Stimulated activated CD8-positive, alpha-beta memory T cell treated with anti-CD3 and anti-CD28 coated beads, Interleukin-2, amount 100 ng/mL, for 1 hour (primary cell): ENCODE data around the gene ARHGAP9.
"Not testable (repeated sequence)": the region's sequence is repeated elsewhere in the genome, so short reads cannot be mapped to it uniquely, and the experiment has no call there.

Source experiments
- DNase-seq, 2 donors: peaks; one replicate each; pipeline ENCODE4 v3.0.0-alpha.2; 2020; ENCODE audit warnings: low read depth in 2 of 2

Gene ARHGAP9

GRCh38 chr12:57456737-57457490, 22.8 kb downstream of the ARHGAP9 start:
- no peak for DNase-seq

DNA sequence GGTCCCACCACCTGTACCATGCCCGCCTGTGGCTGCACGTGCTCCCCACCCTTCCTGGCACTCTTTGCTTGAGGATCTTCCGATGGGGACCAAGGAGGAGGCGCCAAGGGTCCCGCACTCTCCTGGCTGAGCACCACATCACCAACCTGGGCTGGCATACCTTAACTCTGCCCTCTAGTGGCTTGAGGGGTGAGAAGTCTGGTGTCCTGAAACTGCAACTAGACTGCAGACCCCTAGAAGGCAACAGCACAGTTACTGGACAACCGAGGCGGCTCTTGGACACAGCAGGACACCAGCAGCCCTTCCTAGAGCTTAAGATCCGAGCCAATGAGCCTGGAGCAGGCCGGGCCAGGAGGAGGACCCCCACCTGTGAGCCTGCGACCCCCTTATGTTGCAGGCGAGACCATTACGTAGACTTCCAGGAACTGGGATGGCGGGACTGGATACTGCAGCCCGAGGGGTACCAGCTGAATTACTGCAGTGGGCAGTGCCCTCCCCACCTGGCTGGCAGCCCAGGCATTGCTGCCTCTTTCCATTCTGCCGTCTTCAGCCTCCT, 23.4 kb downstream of the ARHGAP9 start:
- DNase-seq = no peak

- DNase-seq = no peak
Measured at GRCh38 chr12:57455374-57456144, 24.1 kb downstream of the ARHGAP9 start.

GRCh38 chr12:57454566-57455373, 24.9 kb downstream of the ARHGAP9 start, which contains the start of gene INHBE:
Gene INHBE (plus strand): TSS chr12:57455307. CDS start chr12:57455537, 230 bp downstream.
- DNase-seq = no peak

DNA sequence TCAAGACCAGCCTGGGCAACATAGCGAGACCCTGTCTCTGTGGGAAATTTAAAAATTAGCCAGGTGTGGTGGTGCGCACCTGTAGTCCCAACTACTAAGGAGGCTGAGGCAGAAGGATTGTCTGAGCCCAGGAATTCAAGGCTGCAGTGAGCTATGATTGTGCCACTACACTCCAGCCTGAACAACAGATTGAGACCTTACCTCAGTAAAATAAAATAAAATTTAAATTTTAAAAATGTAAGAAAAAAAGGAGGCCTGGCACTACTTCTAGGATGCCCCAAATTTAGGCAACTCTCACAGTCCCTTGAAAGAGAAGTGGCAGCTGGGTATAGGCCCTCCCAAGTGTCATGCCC, 25.5 kb downstream of the ARHGAP9 start:
- no peak for DNase-seq

- DNase-seq = no peak
Measured at GRCh38 chr12:57452937-57453509, 26.6 kb downstream of the ARHGAP9 start.

- DNase-seq = no peak
Measured at GRCh38 chr12:57452181-57452936, 27.3 kb downstream of the ARHGAP9 start.

DNA sequence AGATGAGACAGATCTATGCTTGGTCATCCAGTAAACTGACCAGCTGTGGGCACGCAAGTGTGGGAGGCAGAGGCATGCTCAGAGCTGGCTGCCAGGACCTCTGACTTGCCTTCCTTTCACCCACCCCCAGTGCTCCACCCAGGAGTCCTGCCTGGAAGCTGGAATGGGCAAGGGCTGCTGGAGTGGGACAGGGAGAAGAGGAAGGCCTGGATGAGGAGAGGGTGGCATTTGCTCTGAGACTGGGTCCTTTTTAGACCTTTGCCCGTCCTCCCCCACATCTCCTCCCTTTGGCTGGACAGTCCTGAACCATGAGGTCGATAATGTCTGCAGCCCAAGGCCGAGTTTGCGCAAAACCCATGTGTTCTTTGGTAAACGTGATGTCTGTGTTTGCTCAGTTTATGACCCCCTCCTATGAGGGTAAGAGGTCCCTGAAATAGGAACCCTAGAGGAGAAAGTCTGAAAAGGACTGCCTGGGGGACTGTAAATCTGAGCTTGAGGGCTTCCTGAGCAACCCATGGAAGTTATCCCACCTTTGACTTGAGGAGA, 28.4 kb downstream of the ARHGAP9 start:
- no peak for DNase-seq

GRCh38 chr12:57450057-57450456, 29.6 kb downstream of the ARHGAP9 start:
- DNase-seq = no peak

DNA sequence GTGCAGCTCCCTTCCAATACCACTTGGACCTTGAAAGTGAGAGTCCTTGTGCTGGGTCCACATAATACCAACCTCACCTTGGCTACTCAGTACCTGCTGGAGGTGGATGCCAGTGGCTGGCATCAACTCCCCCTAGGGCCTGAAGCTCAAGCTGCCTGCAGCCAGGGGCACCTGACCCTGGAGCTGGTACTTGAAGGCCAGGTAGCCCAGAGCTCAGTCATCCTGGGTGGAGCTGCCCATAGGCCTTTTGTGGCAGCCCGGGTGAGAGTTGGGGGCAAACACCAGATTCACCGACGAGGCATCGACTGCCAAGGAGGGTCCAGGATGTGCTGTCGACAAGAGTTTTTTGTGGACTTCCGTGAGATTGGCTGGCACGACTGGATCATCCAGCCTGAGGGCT, 30.3 kb downstream of the ARHGAP9 start:
- no peak for DNase-seq

DNA sequence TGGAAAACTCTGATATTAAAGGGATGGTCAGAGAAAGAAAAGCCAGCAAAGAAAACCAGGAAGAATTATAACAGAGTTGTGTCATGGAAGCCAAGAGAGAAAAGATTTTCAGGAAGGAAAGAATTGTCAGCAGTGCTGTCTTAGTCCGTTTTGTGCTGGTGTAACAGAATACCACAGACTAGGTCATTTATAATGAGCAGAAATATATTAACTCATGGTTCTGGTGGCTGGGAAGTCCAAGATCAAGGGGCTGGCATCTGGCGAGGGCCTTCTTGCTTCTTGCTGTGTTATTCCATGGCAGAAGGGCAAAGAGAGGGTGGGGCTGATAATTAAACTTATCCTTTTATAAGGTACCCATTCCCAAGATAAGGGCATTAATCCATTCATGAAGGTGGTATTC, 31.0 kb downstream of the ARHGAP9 start:
- no peak for DNase-seq

- no peak for DNase-seq
Measured at GRCh38 chr12:57446292-57446960, 33.2 kb downstream of the ARHGAP9 start.

DNA sequence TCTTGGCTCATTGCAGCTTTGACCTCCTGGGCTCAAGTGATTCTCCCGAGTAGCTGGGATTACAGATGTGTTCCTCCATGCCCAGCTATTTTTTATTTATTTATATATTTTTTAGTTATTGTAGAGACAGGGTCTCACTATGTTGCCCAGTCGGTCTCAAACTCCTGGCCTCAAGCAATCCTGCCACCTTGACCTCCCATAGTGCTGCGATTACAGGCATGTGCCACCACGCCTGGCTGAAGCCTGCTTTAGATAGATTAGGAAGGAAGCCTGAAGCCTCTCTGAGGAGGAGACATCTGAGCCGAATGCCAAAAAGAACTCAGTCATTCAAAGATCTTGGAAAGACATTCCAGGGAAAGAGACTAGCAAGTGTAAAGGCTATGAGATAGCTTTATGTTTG, 34.9 kb downstream of the ARHGAP9 start:
- DNase-seq = no peak

GRCh38 chr12:57444337-57444736, 35.3 kb downstream of the ARHGAP9 start:
- not testable (repeated sequence) for DNase-seq

DNA sequence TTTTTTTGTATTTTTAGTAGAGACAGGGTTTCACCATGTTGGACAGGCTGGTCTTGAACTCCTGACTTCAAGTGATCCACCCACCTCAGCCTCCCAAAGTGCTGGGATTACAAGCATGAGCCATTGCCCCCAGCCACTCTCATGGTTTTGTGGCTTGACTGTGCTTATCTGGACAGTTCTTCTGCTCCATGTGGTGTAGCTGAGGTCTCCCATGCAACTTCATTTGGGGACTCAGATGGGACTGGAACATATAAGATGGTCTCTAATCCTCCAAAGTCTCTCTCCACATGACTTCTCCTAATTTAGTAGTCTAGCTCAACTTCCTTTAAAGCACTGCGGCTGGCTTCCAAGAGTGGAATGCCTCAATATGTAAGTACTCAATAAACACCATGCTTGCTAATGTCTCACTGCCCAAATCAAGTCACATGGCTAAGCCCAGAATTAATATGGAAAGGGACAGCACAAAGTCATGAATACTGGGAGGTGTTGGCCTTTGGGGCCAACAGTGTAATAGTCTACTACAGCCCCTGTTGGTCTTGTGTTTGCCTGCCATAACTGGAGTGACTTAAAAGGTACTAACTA, 37.7 kb downstream of the ARHGAP9 start:
- no peak for DNase-seq

DNA sequence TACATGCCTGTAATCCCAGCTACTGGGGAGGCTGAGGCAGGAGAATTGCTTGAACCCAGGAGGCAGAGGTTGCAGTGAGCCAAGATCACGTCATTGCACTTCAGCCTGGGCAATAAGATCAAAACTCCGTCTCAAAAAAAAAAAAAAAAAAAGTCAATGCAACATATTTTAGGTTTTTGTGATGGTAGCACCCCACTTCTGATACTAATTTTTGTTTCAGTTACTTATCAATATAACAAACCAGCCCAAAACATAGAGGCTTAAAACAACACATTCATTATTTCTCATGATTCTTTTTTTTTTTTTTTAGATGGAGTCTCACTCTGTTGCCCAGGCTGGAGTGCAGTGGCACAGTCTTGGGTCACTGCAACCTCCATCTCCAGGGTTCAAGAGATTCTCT, 38.3 kb downstream of the ARHGAP9 start:
- DNase-seq = not testable (repeated sequence)

- no peak for DNase-seq
Measured at GRCh38 chr12:57439762-57440266, 39.9 kb downstream of the ARHGAP9 start.

GRCh38 chr12:57438400-57438799, 41.3 kb downstream of the ARHGAP9 start:
- DNase-seq = no peak

DNA sequence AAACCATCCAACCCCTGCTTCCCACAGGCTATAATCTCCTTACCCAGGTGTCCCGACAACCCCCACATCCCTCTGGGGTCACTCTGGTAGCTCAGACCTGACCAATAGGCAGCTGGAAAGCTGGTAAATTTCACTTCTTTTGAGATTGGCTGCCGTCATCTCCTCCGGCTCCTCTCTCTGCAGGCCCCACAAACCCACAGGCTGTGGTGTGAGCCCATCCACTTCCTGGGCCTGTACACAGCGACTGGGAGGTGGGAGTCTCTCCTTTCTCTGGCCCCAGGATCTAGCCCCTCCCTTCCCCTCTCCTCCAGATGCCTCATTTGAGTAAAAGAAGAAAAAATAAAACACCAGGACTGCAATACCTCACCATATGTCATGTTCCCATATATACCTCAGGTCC, 44.4 kb downstream of the ARHGAP9 start:
- DNase-seq = no peak
